Glutamatergic neuron (in vitro differentiated cells): ENCODE results near the gene STOX2. TPM values are rescaled to one million over a fixed set of nuclear protein-coding genes. Genes with fewer than 3 reads are reported as not detected.

ENCODE experiments used
- DNase-seq: peaks from one replicate; pipeline ENCODE4 v3.0.0; 2022
- H3K27ac Mint-ChIP-seq: one replicate; pipeline ENCODE4 v1.8.0; 2020; ENCODE audit warnings: mild to moderate bottlenecking, mixed read lengths, inconsistent platforms; ENCODE audit not compliant: unreplicated experiment
- H3K27me3 Mint-ChIP-seq: one replicate; pipeline ENCODE4 v1.8.0; 2020; ENCODE audit warnings: mild to moderate bottlenecking, moderate library complexity, mixed read lengths, inconsistent platforms; ENCODE audit not compliant: unreplicated experiment
- H3K36me3 Mint-ChIP-seq: one replicate; pipeline ENCODE4 v1.8.0; 2020; ENCODE audit warnings: mild to moderate bottlenecking, mixed read lengths, inconsistent platforms; ENCODE audit not compliant: unreplicated experiment
- H3K4me1 Mint-ChIP-seq: one replicate; pipeline ENCODE4 v1.8.0; 2020; ENCODE audit warnings: mild to moderate bottlenecking, low read depth, mixed read lengths, inconsistent platforms; ENCODE audit not compliant: unreplicated experiment
- H3K4me3 Mint-ChIP-seq: one replicate; pipeline ENCODE4 v1.8.0; 2020; ENCODE audit warnings: mild to moderate bottlenecking, mixed read lengths, inconsistent platforms; ENCODE audit not compliant: unreplicated experiment
- H3K9me3 Mint-ChIP-seq: one replicate; pipeline ENCODE4 v1.8.0; 2020; ENCODE audit warnings: mild to moderate bottlenecking, moderate library complexity, mixed read lengths, inconsistent platforms; ENCODE audit not compliant: unreplicated experiment
- CTCF ChIP-seq: fragments of 200-600 bp; sonication (generic); IDR thresholded peaks from one replicate; pipeline ENCODE4 v1.5.0; 2021; ENCODE audit not compliant: partially characterized antibody, unreplicated experiment
- total RNA-seq: library from RNA; stranded (reverse); fragmentation: NEBNext Ultra II Directional; extraction: Animal tissue kit (Norgen Biotek cat#: 25700); gene quantifications from one replicate; pipeline ENCODE4 v1.2.1, GENCODE V29; 2021; ENCODE audit not compliant: unreplicated experiment

STOX2 gene
- total RNA-seq, 1 donor from 2014 or later, result 26.7 TPM

GRCh38 chr4:183971929-183972490, 66.9 kb downstream of the STOX2 start:
- Mint-ChIP-seq H3K27ac (no peak overlapping the region), H3K4me1 (peaks cover 20% of the 10 kb centered on the region), H3K36me3 (peaks cover 16% of the 10 kb centered on the region), H3K9me3 (peaks cover under 1% of the 10 kb centered on the region), H3K27me3 (no peaks in the 10 kb centered on the region), H3K4me3 (no peak overlapping the region)
- DNase-seq, result no peak
- TF ChIP-seq CTCF, result no peak

GRCh38 chr4:183977707-183978106, 72.6 kb downstream of the STOX2 start:
- Mint-ChIP-seq H3K9me3 (peaks cover 4% of the 10 kb centered on the region), H3K27me3 (no peaks in the 10 kb centered on the region), H3K4me3 (no peak overlapping the region), H3K27ac (no peak overlapping the region), H3K4me1 (no peaks in the 10 kb centered on the region), H3K36me3 (peaks cover 14% of the 10 kb centered on the region)
- TF ChIP-seq CTCF, result no peak
- DNase-seq, result no peak

DNA sequence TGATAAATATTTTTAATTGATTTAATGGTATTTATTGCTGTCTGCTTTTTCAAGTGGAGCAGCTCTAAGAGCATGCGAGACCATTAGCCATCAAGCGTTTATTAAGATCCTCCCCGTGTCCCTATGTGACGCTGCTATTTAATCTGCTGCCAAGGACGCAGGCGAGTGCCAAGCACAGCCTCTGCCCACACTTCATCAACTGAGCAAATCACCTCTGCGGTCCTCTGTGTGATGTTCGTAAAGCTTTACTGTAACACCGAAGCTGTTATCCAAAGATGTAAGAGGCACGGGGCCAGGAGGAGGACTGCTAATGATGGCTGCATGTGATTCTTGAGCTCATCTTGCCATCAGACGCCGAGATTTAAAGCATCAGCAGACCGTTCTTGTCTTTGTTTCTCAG, 79.5 kb downstream of the STOX2 start:
- DNase-seq, result no peak
- Mint-ChIP-seq H3K4me3 (no peak overlapping the region), H3K27ac (peak overlapping the region; percentile 23), H3K27me3 (no peaks in the 10 kb centered on the region), H3K4me1 (peaks cover 12% of the 10 kb centered on the region), H3K36me3 (no peaks in the 10 kb centered on the region), H3K9me3 (peaks cover 3% of the 10 kb centered on the region)
- TF ChIP-seq CTCF, result no peak

- DNase-seq, result no peak
- H3K36me3 Mint-ChIP-seq, result no peaks in the 10 kb centered on the region
- no peak overlapping the region for H3K27ac Mint-ChIP-seq
Measured at GRCh38 chr4:183985786-183986185, 80.7 kb downstream of the STOX2 start.

More at GRCh38 chr4:183985786-183986185, 80.7 kb downstream of the STOX2 start:
- H3K27me3 Mint-ChIP-seq, result no peaks in the 10 kb centered on the region
- H3K4me3 Mint-ChIP-seq, result no peak overlapping the region
- H3K9me3 Mint-ChIP-seq, result no peaks in the 10 kb centered on the region
- peaks cover 12% of the 10 kb centered on the region for H3K4me1 Mint-ChIP-seq
- TF ChIP-seq CTCF, result no peak
